Chondrocyte (in vitro differentiated cells): ENCODE measurements around the gene KMT2D. TPM values are rescaled to one million over a fixed set of nuclear protein-coding genes. Genes with fewer than 3 reads are reported as not detected.

Experiments
- DNase-seq: peaks from one replicate; pipeline ENCODE4 v3.0.0; 2021; ENCODE audit warnings: mixed read lengths, low spot score
- H3K27ac Mint-ChIP-seq: one replicate; pipeline ENCODE4 v1.8.0; 2021; ENCODE audit warnings: mild to moderate bottlenecking, moderate library complexity, mixed read lengths; ENCODE audit not compliant: unreplicated experiment
- H3K27me3 Mint-ChIP-seq: 2 replicates; pipeline ENCODE4 v1.8.0; 2021; ENCODE audit warnings: low read depth, mixed read lengths
- H3K36me3 Mint-ChIP-seq: 2 replicates; pipeline ENCODE4 v1.8.0; 2021; ENCODE audit warnings: low read depth, mixed read lengths
- H3K4me1 Mint-ChIP-seq: 2 replicates; pipeline ENCODE4 v1.8.0; 2021; ENCODE audit warnings: low read depth, mild to moderate bottlenecking, mixed read lengths
- H3K4me3 Mint-ChIP-seq: one replicate; pipeline ENCODE4 v1.8.0; 2021; ENCODE audit warnings: mild to moderate bottlenecking, moderate library complexity, mixed read lengths; ENCODE audit not compliant: unreplicated experiment
- H3K9me3 Mint-ChIP-seq: 2 replicates; pipeline ENCODE4 v1.8.0; 2021; ENCODE audit warnings: low read depth, mixed read lengths
- CTCF ChIP-seq: fragments of 200-600 bp; sonication (generic); IDR thresholded peaks from 2 replicates; pipeline ENCODE4 v1.5.0; 2021; ENCODE audit warnings: antibody characterized with exemption, mild to moderate bottlenecking, moderate library complexity
- total RNA-seq: library from RNA; stranded (reverse); gene quantifications from 3 replicates; pipeline ENCODE4 v1.2.1, GENCODE V29; 2021

The KMT2D gene
- total RNA-seq, 1 donor from 2014 or later, result 65.4 TPM

DNA sequence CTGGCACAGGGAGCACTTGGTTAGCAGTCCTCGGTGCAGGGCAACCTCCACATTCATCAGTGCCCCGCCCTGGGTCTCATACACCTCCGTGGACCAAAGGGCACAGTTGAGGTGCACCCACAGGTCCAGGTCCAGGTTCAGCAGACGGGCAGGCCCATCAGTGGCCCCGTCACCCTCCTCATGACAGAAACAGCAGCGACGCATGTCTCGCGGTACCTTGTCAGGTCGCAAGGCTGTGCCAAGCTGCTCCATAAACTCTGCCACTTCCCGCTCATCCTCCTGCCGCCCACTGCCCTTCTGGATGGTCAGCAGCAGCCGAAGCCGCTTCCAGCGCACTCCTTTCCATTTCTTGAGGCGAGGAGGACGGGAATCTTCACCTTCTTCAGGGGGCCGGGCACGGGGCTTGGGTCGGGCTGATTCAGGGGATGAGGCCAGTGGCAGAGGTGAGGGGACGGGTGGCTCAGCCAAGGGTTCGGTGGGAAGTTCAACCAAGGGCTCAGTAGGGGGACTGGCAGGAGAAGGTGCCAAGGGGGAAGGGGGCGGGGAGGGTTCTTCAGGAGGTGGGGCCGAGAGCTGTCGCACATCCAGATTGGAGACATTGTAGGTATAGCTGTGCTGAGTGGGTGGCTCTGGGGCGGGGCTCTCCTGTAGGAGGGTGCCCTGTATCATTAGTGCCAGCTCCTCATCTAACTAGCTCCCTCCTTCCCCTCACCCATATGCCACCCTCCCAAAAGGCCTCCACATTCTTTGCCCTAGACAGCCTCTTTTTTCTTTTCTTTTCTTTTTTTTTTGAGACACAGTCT lies 33.7 kb downstream of the KMT2D start:
- H3K4me3 Mint-ChIP-seq, result no peak overlapping the region
- H3K36me3 Mint-ChIP-seq, result peaks cover 30% of the 10 kb centered on the region
- no peaks in the 10 kb centered on the region for H3K27me3 Mint-ChIP-seq
- peak; percentile 84 for DNase-seq
- H3K9me3 Mint-ChIP-seq, result no peaks in the 10 kb centered on the region
- no peak overlapping the region for H3K27ac Mint-ChIP-seq
- TF ChIP-seq CTCF, result no peak
- H3K4me1 Mint-ChIP-seq, result no peaks in the 10 kb centered on the region

DNA sequence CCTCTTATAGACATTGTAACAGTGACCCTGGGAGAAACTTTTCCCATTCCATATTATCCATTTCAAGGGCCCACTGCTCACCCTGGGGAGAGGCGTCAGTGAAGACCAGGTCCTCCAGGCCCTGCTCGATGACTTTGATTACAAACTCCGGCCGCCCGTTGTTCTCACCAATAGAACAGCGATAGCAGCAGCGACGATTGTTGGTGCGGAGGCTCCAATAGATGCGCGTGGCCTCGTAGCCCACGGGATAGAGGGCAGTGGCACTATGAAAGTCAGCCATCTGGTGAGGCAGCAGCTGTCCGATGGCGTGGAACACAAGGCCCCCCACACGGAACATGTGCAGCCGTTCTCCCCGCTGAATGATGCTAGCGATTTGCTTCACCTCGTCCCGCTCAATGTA lies 34.5 kb downstream of the KMT2D start:
- H3K4me1 Mint-ChIP-seq, result no peaks in the 10 kb centered on the region
- no peak overlapping the region for H3K27ac Mint-ChIP-seq
- no peak overlapping the region for H3K4me3 Mint-ChIP-seq
- no peaks in the 10 kb centered on the region for H3K27me3 Mint-ChIP-seq
- DNase-seq, result peak; percentile 69
- H3K36me3 Mint-ChIP-seq, result peaks cover 32% of the 10 kb centered on the region
- no peak for TF ChIP-seq CTCF
- no peaks in the 10 kb centered on the region for H3K9me3 Mint-ChIP-seq

GRCh38 chr12:49025463-49025862 lies 35.1 kb downstream of the KMT2D start:
- no peaks in the 10 kb centered on the region for H3K9me3 Mint-ChIP-seq
- H3K36me3 Mint-ChIP-seq, result peaks cover 31% of the 10 kb centered on the region
- TF ChIP-seq CTCF, result no peak
- H3K4me1 Mint-ChIP-seq, result no peaks in the 10 kb centered on the region
- no peak overlapping the region for H3K27ac Mint-ChIP-seq
- H3K27me3 Mint-ChIP-seq, result no peaks in the 10 kb centered on the region
- DNase-seq, result no peak
- H3K4me3 Mint-ChIP-seq, result no peak overlapping the region

DNA sequence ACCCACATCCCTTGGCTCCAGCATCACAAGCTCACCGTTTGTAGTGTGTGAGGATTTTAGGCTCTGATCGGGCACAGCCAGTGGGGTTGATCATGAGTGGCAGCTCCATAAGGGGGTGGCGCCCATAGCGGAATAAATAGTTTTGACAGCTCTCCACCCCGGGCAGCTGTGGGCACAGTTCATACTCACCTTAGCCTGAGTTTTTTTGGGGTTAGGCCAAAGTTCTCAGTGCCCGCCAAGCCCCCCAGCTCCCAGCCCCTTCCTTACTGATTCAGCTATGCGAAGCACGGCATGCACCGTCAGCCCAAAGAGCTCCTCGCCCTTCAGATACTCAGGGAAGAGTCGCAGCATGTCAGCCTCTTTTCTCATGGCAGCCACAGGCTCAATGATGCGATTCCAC lies 36.1 kb downstream of the KMT2D start:
- Mint-ChIP-seq H3K4me3 (no peak overlapping the region), H3K27me3 (no peaks in the 10 kb centered on the region), H3K4me1 (peaks cover 5% of the 10 kb centered on the region), H3K36me3 (peaks cover 31% of the 10 kb centered on the region), H3K27ac (no peak overlapping the region), H3K9me3 (no peaks in the 10 kb centered on the region)
- TF ChIP-seq CTCF, result no peak
- DNase-seq, result peak; percentile 54

- H3K27ac Mint-ChIP-seq, result no peak overlapping the region
- TF ChIP-seq CTCF, result no peak
- peaks cover 31% of the 10 kb centered on the region for H3K36me3 Mint-ChIP-seq
- no peaks in the 10 kb centered on the region for H3K27me3 Mint-ChIP-seq
- H3K4me3 Mint-ChIP-seq, result no peak overlapping the region
- H3K9me3 Mint-ChIP-seq, result no peaks in the 10 kb centered on the region
- peaks cover 12% of the 10 kb centered on the region for H3K4me1 Mint-ChIP-seq
- no peak for DNase-seq
Measured at GRCh38 chr12:49023812-49024211, 36.8 kb downstream of the KMT2D start.
